ACC112 (cell line): ENCODE data around the gene ALS2.
"Not testable (repeated sequence)": the region's sequence is repeated elsewhere in the genome, so short reads cannot be mapped to it uniquely, and the experiment has no call there.

Experiments
- H2AFZ ChIP-seq: fragments of 200-600 bp; sonication (generic); one replicate; pipeline ENCODE4 v1.6.0; 2017; ENCODE audit warnings: antibody characterized with exemption, low read length; ENCODE audit not compliant: unreplicated experiment
- H3K27ac ChIP-seq: fragments of 200-600 bp; sonication (generic); 2 replicates; pipeline ENCODE4 v1.5.1; 2014; ENCODE audit warnings: low read depth, mild to moderate bottlenecking, antibody characterized with exemption, low read length, moderate library complexity
- H3K27me3 ChIP-seq: fragments of 200-600 bp; sonication (generic); 2 replicates; pipeline ENCODE4 v1.6.1; 2014; ENCODE audit warnings: mild to moderate bottlenecking, antibody characterized with exemption, low read length, moderate library complexity, mixed read lengths; ENCODE audit not compliant: insufficient read depth
- H3K36me3 ChIP-seq: fragments of 200-600 bp; sonication (generic); 2 replicates; pipeline ENCODE4 v1.6.1; 2016; ENCODE audit warnings: mild to moderate bottlenecking, antibody characterized with exemption, low read length, moderate library complexity, mixed read lengths; ENCODE audit not compliant: insufficient read depth
- H3K4me1 ChIP-seq: fragments of 200-600 bp; sonication (generic); one replicate; pipeline ENCODE4 v1.6.1; 2016; ENCODE audit warnings: low read length, mixed read lengths; ENCODE audit not compliant: insufficient read depth, unreplicated experiment, control insufficient read depth
- H3K4me3 ChIP-seq: fragments of 200-600 bp; sonication (generic); 2 replicates; pipeline ENCODE4 v1.5.1; 2014; ENCODE audit warnings: mild to moderate bottlenecking, low read depth, low read length
- H3K79me2 ChIP-seq: fragments of 200-600 bp; sonication (generic); one replicate; pipeline ENCODE4 v1.6.0; 2016; ENCODE audit warnings: low read length; ENCODE audit not compliant: control insufficient read depth, unreplicated experiment, insufficient read depth

The ALS2 gene

GRCh38 chr2:201675454-201675853 lies 105.3 kb downstream of the ALS2 start:
- Histone ChIP-seq H3K4me3 (no peak overlapping the region), H2AFZ (no peak overlapping the region), H3K36me3 (no peaks in the 10 kb centered on the region), H3K27me3 (no peaks in the 10 kb centered on the region), H3K4me1 (no peaks in the 10 kb centered on the region), H3K79me2 (no peaks in the 10 kb centered on the region), H3K27ac (no peak overlapping the region)

- H3K79me2 ChIP-seq = no peaks in the 10 kb centered on the region
- no peaks in the 10 kb centered on the region for H3K36me3 ChIP-seq
- no peaks in the 10 kb centered on the region for H3K4me1 ChIP-seq
- no peak overlapping the region for H3K4me3 ChIP-seq
- no peak overlapping the region for H2AFZ ChIP-seq
- no peaks in the 10 kb centered on the region for H3K27me3 ChIP-seq
- H3K27ac ChIP-seq = no peak overlapping the region
Observed at GRCh38 chr2:201674794-201675193, 105.9 kb downstream of the ALS2 start.

GRCh38 chr2:201674298-201674697 lies 106.4 kb downstream of the ALS2 start:
- H3K36me3 ChIP-seq = no peaks in the 10 kb centered on the region
- H3K27me3 ChIP-seq = no peaks in the 10 kb centered on the region
- no peaks in the 10 kb centered on the region for H3K79me2 ChIP-seq
- H3K27ac ChIP-seq = no peak overlapping the region
- no peak overlapping the region for H3K4me3 ChIP-seq
- no peak overlapping the region for H2AFZ ChIP-seq
- no peaks in the 10 kb centered on the region for H3K4me1 ChIP-seq

GRCh38 chr2:201673546-201673945 lies 107.2 kb downstream of the ALS2 start:
- H3K27me3 ChIP-seq = no peaks in the 10 kb centered on the region
- peaks cover 3% of the 10 kb centered on the region for H3K4me1 ChIP-seq
- H3K27ac ChIP-seq = no peak overlapping the region
- H2AFZ ChIP-seq = no peak overlapping the region
- no peaks in the 10 kb centered on the region for H3K36me3 ChIP-seq
- H3K79me2 ChIP-seq = no peaks in the 10 kb centered on the region
- no peak overlapping the region for H3K4me3 ChIP-seq

- not testable (repeated sequence) for H2AFZ ChIP-seq, H3K27ac ChIP-seq, H3K4me3 ChIP-seq, H3K27me3 ChIP-seq, H3K36me3 ChIP-seq, H3K79me2 ChIP-seq, H3K4me1 ChIP-seq
Observed at GRCh38 chr2:201671205-201671604, 109.5 kb downstream of the ALS2 start.

GRCh38 chr2:201669865-201670264 lies 110.9 kb downstream of the ALS2 start:
- Histone ChIP-seq H3K27ac (no peak overlapping the region), H3K36me3 (no peaks in the 10 kb centered on the region), H3K4me1 (peaks cover 8% of the 10 kb centered on the region), H2AFZ (no peak overlapping the region), H3K27me3 (no peaks in the 10 kb centered on the region), H3K4me3 (no peak overlapping the region), H3K79me2 (no peaks in the 10 kb centered on the region)

GRCh38 chr2:201668402-201668910 lies 112.3 kb downstream of the ALS2 start:
- H3K27me3 ChIP-seq = no peaks in the 10 kb centered on the region
- H3K27ac ChIP-seq = no peak overlapping the region
- no peaks in the 10 kb centered on the region for H3K79me2 ChIP-seq
- H3K4me1 ChIP-seq = peaks cover 8% of the 10 kb centered on the region
- H3K36me3 ChIP-seq = no peaks in the 10 kb centered on the region
- no peak overlapping the region for H3K4me3 ChIP-seq
- no peak overlapping the region for H2AFZ ChIP-seq

GRCh38 chr2:201664334-201664733 lies 116.4 kb downstream of the ALS2 start:
- H3K36me3 ChIP-seq = no peaks in the 10 kb centered on the region
- no peaks in the 10 kb centered on the region for H3K27me3 ChIP-seq
- no peak overlapping the region for H3K27ac ChIP-seq
- H2AFZ ChIP-seq = no peak overlapping the region
- no peaks in the 10 kb centered on the region for H3K79me2 ChIP-seq
- H3K4me1 ChIP-seq = peaks cover 14% of the 10 kb centered on the region
- H3K4me3 ChIP-seq = no peak overlapping the region

GRCh38 chr2:201661366-201661765 lies 119.4 kb downstream of the ALS2 start:
- Histone ChIP-seq H3K79me2 (no peaks in the 10 kb centered on the region), H2AFZ (peak overlapping the region; percentile 7), H3K4me3 (no peak overlapping the region), H3K27me3 (no peaks in the 10 kb centered on the region), H3K27ac (no peak overlapping the region), H3K4me1 (peaks cover 9% of the 10 kb centered on the region), H3K36me3 (no peaks in the 10 kb centered on the region)

- Histone ChIP-seq H3K79me2 (no peaks in the 10 kb centered on the region), H3K27me3 (no peaks in the 10 kb centered on the region), H3K4me3 (no peak overlapping the region), H3K36me3 (no peaks in the 10 kb centered on the region), H2AFZ (no peak overlapping the region), H3K27ac (no peak overlapping the region), H3K4me1 (peaks cover 14% of the 10 kb centered on the region)
Observed at GRCh38 chr2:201660293-201660895, 120.3 kb downstream of the ALS2 start.

- Histone ChIP-seq H3K4me3 (no peak overlapping the region), H3K27me3 (no peaks in the 10 kb centered on the region), H2AFZ (no peak overlapping the region), H3K36me3 (no peaks in the 10 kb centered on the region), H3K79me2 (no peaks in the 10 kb centered on the region), H3K27ac (no peak overlapping the region), H3K4me1 (peaks cover 34% of the 10 kb centered on the region)
Observed at GRCh38 chr2:201656740-201657139, 124.0 kb downstream of the ALS2 start.
